ENCODE measurements around the gene TM6SF1. TPM values are rescaled to one million over a fixed set of nuclear protein-coding genes. Genes with fewer than 3 reads are reported as not detected.

Gene TM6SF1
- total RNA-seq, 1 donor from 2014 or later = not detected

DNA sequence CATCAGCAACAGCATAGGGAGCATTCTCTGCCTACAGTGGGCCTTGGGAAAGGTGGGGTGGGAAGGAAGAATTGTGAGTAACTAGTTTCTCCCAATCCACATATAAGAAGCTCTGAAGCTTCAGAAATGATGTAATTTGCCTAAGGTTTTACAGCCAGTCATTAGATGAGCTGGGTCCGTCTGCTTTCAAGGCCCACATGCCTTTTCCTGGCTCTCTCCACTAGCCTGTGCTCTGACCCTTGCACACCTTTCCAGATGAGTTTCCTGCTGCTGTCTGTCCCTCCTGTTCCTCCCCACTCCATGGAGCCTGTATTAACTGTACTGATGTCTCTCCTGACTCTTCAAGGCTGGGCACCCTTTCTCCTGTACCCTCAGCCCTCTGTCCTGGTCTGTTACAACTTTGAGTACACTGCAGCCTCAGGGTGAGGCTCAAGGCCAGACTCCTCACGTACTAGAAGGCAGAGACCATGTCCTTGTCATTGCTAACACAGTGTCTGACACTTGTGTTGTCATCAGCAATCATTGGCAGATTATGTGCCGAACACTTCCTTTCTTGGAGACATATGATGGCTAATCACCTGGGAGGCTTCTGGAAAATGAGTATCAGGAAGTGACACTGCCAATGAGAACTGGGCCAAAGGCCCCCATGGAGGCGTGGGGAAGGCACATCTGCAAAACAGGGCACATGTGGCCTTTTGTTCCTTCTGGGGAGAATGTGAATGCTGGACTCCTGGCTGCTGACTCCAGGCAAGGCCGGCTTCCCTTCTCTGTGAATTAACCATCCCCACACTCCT lies 6.6 kb downstream of the TM6SF1 start:
- no peaks in the 10 kb centered on the region for H3K9me3 Mint-ChIP-seq (ENCODE audit: low read depth)
- H3K36me3 Mint-ChIP-seq (ENCODE audit: insufficient read depth) = no peaks in the 10 kb centered on the region
- no peak for DNase-seq (ENCODE audit: low spot score, unreplicated experiment)
- no peak overlapping the region for H3K4me3 Mint-ChIP-seq (ENCODE audit: low read depth)
- H3K4me1 Mint-ChIP-seq (ENCODE audit: low read depth) = no peaks in the 10 kb centered on the region
- TF ChIP-seq, protein P1, sequence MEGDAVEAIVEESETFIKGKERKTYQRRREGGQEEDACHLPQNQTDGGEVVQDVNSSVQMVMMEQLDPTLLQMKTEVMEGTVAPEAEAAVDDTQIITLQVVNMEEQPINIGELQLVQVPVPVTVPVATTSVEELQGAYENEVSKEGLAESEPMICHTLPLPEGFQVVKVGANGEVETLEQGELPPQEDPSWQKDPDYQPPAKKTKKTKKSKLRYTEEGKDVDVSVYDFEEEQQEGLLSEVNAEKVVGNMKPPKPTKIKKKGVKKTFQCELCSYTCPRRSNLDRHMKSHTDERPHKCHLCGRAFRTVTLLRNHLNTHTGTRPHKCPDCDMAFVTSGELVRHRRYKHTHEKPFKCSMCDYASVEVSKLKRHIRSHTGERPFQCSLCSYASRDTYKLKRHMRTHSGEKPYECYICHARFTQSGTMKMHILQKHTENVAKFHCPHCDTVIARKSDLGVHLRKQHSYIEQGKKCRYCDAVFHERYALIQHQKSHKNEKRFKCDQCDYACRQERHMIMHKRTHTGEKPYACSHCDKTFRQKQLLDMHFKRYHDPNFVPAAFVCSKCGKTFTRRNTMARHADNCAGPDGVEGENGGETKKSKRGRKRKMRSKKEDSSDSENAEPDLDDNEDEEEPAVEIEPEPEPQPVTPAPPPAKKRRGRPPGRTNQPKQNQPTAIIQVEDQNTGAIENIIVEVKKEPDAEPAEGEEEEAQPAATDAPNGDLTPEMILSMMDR (IDR thresholded peaks at IDR 0.05; ENCODE audit: unreplicated experiment) = no peak
- peaks cover 22% of the 10 kb centered on the region for H3K27me3 Mint-ChIP-seq
- H3K27ac Mint-ChIP-seq = no peak overlapping the region

- H3K36me3 Mint-ChIP-seq (ENCODE audit: insufficient read depth) = no peaks in the 10 kb centered on the region
- DNase-seq (ENCODE audit: low spot score, unreplicated experiment) = no peak
- TF ChIP-seq, protein P1 (IDR thresholded peaks at IDR 0.05; ENCODE audit: unreplicated experiment) = no peak
- H3K27me3 Mint-ChIP-seq = peaks cover 14% of the 10 kb centered on the region
- no peak overlapping the region for H3K4me3 Mint-ChIP-seq (ENCODE audit: low read depth)
- no peak overlapping the region for H3K27ac Mint-ChIP-seq
- H3K9me3 Mint-ChIP-seq (ENCODE audit: low read depth) = no peaks in the 10 kb centered on the region
- H3K4me1 Mint-ChIP-seq (ENCODE audit: low read depth) = no peaks in the 10 kb centered on the region
These were observed 7.4 kb downstream of the TM6SF1 start for GRCh38 chr15:83114856-83115255.

DNA sequence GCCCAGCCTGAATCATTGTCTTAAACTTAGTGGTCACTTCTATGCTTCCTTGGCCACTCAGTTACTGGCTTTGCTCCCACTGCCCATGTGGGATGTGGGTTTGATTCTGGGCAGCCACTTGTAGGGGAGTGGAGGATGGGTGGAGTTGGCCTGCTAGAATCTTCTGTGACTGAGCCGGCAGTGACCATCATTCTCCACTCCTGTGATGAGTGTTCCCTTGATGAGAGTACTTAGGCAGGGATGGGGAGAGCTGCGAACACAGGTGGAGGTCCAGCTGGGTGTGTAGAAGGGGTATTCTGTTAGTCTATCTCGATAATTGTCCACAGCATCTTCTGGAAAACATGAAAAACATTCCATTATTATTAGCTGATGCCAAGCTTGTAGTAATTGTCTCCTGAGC lies 8.0 kb downstream of the TM6SF1 start:
- DNase-seq (ENCODE audit: low spot score, unreplicated experiment) = no peak
- H3K27me3 Mint-ChIP-seq = peaks cover 9% of the 10 kb centered on the region
- H3K4me1 Mint-ChIP-seq (ENCODE audit: low read depth) = no peaks in the 10 kb centered on the region
- TF ChIP-seq, protein P1 (IDR thresholded peaks at IDR 0.05; ENCODE audit: unreplicated experiment) = no peak
- no peaks in the 10 kb centered on the region for H3K9me3 Mint-ChIP-seq (ENCODE audit: low read depth)
- H3K27ac Mint-ChIP-seq = no peak overlapping the region
- no peaks in the 10 kb centered on the region for H3K36me3 Mint-ChIP-seq (ENCODE audit: insufficient read depth)
- no peak overlapping the region for H3K4me3 Mint-ChIP-seq (ENCODE audit: low read depth)

- H3K4me3 Mint-ChIP-seq (ENCODE audit: low read depth) = no peak overlapping the region
- H3K27me3 Mint-ChIP-seq = peaks cover 6% of the 10 kb centered on the region
- no peaks in the 10 kb centered on the region for H3K4me1 Mint-ChIP-seq (ENCODE audit: low read depth)
- H3K27ac Mint-ChIP-seq = no peak overlapping the region
- H3K36me3 Mint-ChIP-seq (ENCODE audit: insufficient read depth) = no peaks in the 10 kb centered on the region
- TF ChIP-seq, protein P1 (IDR thresholded peaks at IDR 0.05; ENCODE audit: unreplicated experiment) = no peak
- H3K9me3 Mint-ChIP-seq (ENCODE audit: low read depth) = no peaks in the 10 kb centered on the region
- DNase-seq (ENCODE audit: low spot score, unreplicated experiment) = no peak
These were observed 8.6 kb downstream of the TM6SF1 start for GRCh38 chr15:83115831-83116565.

DNA sequence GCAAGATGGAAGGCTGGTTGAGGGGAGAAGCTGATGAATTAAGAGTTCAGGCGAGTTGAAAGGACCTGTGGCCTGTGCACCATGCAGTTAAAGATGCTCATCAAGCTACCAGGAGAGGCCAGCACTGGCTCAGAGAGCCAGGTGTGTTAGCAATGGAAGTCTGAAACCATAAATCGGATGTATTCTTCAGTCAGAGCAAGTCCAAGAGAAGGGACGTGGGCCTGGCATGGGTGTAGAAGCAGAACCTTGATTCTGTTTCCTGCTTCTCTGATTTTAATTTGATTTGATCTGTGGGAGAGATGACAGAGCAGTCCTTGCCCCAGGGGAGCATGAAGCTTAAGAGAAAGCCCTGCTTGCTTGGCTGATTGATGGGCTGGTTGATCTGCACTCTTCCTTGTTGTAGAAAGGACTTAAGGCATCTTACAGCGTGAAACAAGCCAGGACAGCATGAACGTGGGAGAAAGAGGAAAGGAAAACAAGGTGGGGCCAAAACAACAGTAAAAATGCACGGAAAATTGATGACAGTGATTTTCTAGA lies 10.9 kb downstream of the TM6SF1 start:
- TF ChIP-seq, protein P1 (IDR thresholded peaks at IDR 0.05; ENCODE audit: unreplicated experiment) = no peak
- Mint-ChIP-seq H3K27me3 (no peaks in the 10 kb centered on the region), H3K36me3 (ENCODE audit: insufficient read depth) (no peaks in the 10 kb centered on the region), H3K27ac (no peak overlapping the region), H3K4me1 (ENCODE audit: low read depth) (no peaks in the 10 kb centered on the region), H3K4me3 (ENCODE audit: low read depth) (no peak overlapping the region), H3K9me3 (ENCODE audit: low read depth) (no peaks in the 10 kb centered on the region)
- no peak for DNase-seq (ENCODE audit: low spot score, unreplicated experiment)
